A549 treated with AZD9567 at 1 μM for 4 hours (cell line): ENCODE measurements around the gene CDH23. TPM values are rescaled to one million over a fixed set of nuclear protein-coding genes. Genes with fewer than 3 reads are reported as not detected.

Experiments used
- total RNA-seq: library from RNA; stranded (reverse); fragments of 200-300 nt; extraction: Qiagen RNA extraction; gene quantifications from 5 replicates; pipeline ENCODE4 v1.2.3, GENCODE V29; 2022; ENCODE audit not compliant: insufficient read depth

The CDH23 gene
- 1.4 to 3.0 TPM (median 2.7 TPM) in 5 replicates for total RNA-seq

DNA sequence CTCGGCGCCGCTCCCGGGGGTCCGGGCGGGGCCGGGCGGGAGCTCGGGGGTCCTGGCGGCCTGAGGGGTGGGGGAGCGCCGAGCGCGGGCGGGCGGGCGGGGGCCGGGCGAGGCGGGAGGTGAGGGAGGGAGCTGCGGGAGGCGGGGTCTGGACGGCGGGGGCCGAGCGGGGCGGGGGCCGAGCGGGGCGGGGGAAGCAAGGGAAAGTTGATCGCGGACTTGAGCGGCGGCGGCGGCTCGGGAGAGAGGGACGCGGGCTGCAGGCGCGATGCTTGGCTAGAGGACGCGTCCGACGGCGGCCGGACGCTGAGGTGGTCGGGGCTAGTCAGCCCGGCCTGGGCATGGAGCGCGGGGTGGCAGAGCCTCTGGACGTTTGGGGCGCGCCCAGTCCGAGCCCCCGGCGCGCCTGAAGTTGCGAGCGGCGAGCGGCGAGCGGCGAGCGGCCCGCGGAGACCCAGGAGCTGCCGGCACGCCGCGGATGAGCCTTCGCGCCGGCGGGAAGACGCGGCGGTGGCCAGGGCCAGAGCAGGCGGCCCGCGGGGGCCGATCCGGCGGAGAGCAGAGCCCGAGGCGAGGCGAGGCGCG is at the start of gene CDH23:
TSS of gene CDH23 (plus strand) at position 210 of the 585 bp plus-strand sequence. CDS start 42,912 bp downstream, outside the sequence.

DNA sequence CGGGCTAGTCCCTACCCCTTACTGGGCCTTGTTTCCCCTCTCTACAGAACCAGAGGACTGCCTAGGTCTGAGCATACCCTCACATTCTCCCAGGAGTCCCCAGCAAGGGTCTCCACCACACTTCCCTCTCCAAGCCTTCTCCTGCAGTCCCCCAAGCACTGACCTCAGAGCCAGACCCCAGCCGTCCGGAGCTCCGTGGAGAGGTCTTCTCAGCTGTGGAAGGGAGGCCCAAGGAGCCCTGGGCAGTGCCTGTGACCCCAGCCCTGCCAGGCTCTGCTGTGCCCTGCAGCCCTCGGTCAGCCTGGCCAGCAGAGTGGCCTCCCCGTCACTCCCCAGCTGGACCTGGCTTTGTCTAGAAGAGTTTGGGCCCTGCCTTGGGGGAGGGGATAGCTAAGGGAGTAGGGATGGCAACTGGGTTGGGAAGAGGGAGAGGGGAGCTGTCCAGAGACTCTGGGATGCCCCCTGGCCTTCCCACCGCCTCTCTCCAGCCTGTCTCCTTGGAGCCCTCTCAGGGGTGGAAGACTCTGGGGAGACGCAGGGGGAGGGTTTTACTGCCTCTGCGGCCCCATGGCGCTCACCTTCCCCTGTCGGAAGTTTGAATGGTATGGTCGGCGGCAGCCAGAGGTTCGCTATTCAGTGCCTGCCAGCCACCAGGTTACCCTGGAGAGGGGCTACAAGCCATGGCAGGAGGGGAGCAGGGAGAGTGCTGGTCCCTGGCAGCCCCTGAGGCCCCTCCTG is 322.9 kb downstream of the CDH23 start, which contains the start of gene C10orf105:
TSS of gene C10orf105 (minus strand) at position 315 of the 738 bp plus-strand sequence. CDS start 3,441 bp downstream, outside the sequence.

GRCh38 chr10:71773221-71773971 is 376.7 kb downstream of the CDH23 start, which contains the start of gene VSIR:
TSS of gene VSIR (minus strand) at chr10:71773520. CDS start at chr10:71773439, 81 bp downstream.

DNA sequence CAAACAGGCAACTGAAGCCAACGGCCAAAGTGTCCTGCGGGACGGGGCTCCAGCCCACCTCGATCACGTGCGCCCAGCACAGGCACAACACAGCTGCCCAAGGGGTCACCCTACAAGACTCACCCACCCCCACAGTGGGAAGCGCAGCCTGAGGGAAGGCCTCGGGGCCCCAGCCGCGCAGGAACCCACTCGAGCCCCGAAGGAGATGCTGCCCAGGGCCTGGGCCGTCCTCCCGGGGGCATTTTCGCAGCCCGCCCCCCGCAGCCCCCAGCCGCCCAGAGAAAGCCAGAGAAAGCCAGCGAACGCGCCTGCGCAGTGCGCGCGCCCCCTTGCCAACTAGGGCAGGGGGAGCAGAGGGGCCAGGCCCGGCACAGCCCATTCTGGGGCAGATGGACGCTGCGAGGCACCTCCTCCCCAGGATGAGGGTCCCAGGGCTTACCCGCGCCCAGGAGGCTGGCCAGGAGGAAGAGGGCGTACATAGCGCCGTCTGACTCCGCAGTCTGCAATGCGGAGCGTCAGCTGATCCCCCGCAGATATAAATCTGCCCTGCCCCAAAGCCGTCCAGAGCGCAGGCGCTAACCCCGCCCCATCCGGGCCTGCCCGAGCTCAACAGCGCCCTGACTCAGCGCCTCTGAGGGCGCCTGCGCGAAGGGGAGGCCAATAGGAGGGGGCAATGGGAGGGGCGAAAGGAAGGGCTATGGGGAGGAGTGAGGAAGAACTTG is 454.2 kb downstream of the CDH23 start, which contains the start of gene PSAP:
TSS of gene PSAP (minus strand) at position 509 of the 722 bp plus-strand sequence. CDS start at position 479, 30 bp downstream.

Other genes starting within 250 kb of the CDH23 start
- 1.8 to 2.6 TPM (median 2.0 TPM) in 5 replicates for gene UNC5B, start 184.3 kb upstream of the CDH23 start, total RNA-seq
- gene SLC29A3, start 77.7 kb upstream of the CDH23 start, total RNA-seq: 20.2 to 25.6 TPM (median 22.0 TPM) in 5 replicates